Measurements from ENCODE around the gene GATAD2A. TPM values are rescaled to one million over a fixed set of nuclear protein-coding genes. Genes with fewer than 3 reads are reported as not detected.
A peak's percentile ranks its signal among the peaks of the same experiment; 100 is the strongest.

The GATAD2A gene
- total and polyA plus RNA-seq, 9 of the 15 experiments (the other 6 are each of a cell fraction or from before 2014, with no cell fraction given): 2.4 to 226 (median 44.2) TPM

- peak; percentile 35 for TF ChIP-seq E2F8 (IDR thresholded peaks at IDR 0.05; ENCODE audit: low read depth, partially characterized antibody)
- TF ChIP-seq ARNT (IDR thresholded peaks at IDR 0.05): peak in 1 of 2 experiments; percentile 74; a peak in 1 of 4 replicates
- TF ChIP-seq SNRNP70 (optimal IDR thresholded peaks at IDR 0.05; ENCODE audit: low read depth, low read length): no peak
- peak; percentile 57; the same call in 1 of the 2 replicates for TF ChIP-seq JUN (IDR thresholded peaks at IDR 0.05; ENCODE audit: borderline replicate concordance, low read depth, low read length)
- peak; percentile 92; the same call in 1 of the 2 replicates for TF ChIP-seq JUN (CRISPR knock-in tag; IDR thresholded peaks at IDR 0.05; ENCODE audit: borderline replicate concordance)
- TF ChIP-seq THRAP3 (IDR thresholded peaks at IDR 0.05; ENCODE audit: borderline replicate concordance): no peak
- TF ChIP-seq MLLT1 (IDR thresholded peaks at IDR 0.05): no peak
- peak; percentile 85 for TF ChIP-seq BMI1 (IDR thresholded peaks at IDR 0.05; ENCODE audit: low read length)
- TF ChIP-seq FOXA3 (CRISPR knock-in tag; conservative IDR thresholded peaks at IDR 0.05 in 1 of 2, IDR thresholded peaks at IDR 0.05 in 1 of 2): peak in 1 of 2 experiments; percentile 57; a peak in 1 of 4 replicates
- TF ChIP-seq PHF20 (IDR thresholded peaks at IDR 0.05; ENCODE audit: partially characterized antibody): peak; percentile 71
- 0 out of 2 replicates have a peak, but pooled peaks have one; percentile 29 for TF ChIP-seq E2F3 (CRISPR knock-in tag; IDR thresholded peaks at IDR 0.05)
- peak; percentile 99 for TF ChIP-seq USF1 (CRISPR knock-in tag; IDR thresholded peaks at IDR 0.05)
- TF ChIP-seq TAF15 (IDR thresholded peaks at IDR 0.05; ENCODE audit: low read depth, low read length): no peak
- peak; percentile 72 for TF ChIP-seq POLR2G (IDR thresholded peaks at IDR 0.05; ENCODE audit: low read depth, low read length)
- TF ChIP-seq FOXK2 (conservative IDR thresholded peaks at IDR 0.05 in 1 of 2, IDR thresholded peaks at IDR 0.05 in 1 of 2; ENCODE audit: low read depth in 2 of 2): peak; percentile 38 to 78; a peak in 2 of 4 replicates
- no peak for TF ChIP-seq PBX2 (CRISPR knock-in tag; IDR thresholded peaks at IDR 0.05; ENCODE audit: low read depth)
- peak; percentile 88 for TF ChIP-seq PBX2 (tag; conservative IDR thresholded peaks at IDR 0.05; ENCODE audit: low read depth)
- no peak for TF ChIP-seq MAFG (tag; conservative IDR thresholded peaks at IDR 0.05)
Measured at GRCh38 chr19:19488875-19489690, 83.6 kb downstream of the GATAD2A start (continued).
